Measurements from ENCODE around the gene SLC2A10.

- TF ChIP-seq SUZ12 (IDR thresholded peaks at IDR 0.05) (no peak), ELF4 (IDR thresholded peaks at IDR 0.05) (no peak), CTBP1 (IDR thresholded peaks at IDR 0.05; ENCODE audit: borderline replicate concordance) (no peak), TARDBP (IDR thresholded peaks at IDR 0.05) (no peak), HDGF (IDR thresholded peaks at IDR 0.05; ENCODE audit: borderline replicate concordance) (no peak), FOXM1 (IDR thresholded peaks at IDR 0.05; ENCODE audit: borderline replicate concordance) (no peak), NFRKB (IDR thresholded peaks at IDR 0.05) (no peak), SP1 (IDR thresholded peaks at IDR 0.05) (no peak)
These were observed 42.4 kb downstream of the SLC2A10 start for GRCh38 chr20:46751856-46752255.

Measured in HEK293T (cell line).